DMS53 (cell line): ENCODE measurements around the gene SRPK2.
"Not testable (repeated sequence)": the region's sequence is repeated elsewhere in the genome, so short reads cannot be mapped to it uniquely, and the experiment has no call there.

ENCODE experiments used
- DNase-seq: peaks from one replicate; lab custom pipeline; 2025; lab: John Stamatoyannopoulos, UW

The SRPK2 gene

DNA sequence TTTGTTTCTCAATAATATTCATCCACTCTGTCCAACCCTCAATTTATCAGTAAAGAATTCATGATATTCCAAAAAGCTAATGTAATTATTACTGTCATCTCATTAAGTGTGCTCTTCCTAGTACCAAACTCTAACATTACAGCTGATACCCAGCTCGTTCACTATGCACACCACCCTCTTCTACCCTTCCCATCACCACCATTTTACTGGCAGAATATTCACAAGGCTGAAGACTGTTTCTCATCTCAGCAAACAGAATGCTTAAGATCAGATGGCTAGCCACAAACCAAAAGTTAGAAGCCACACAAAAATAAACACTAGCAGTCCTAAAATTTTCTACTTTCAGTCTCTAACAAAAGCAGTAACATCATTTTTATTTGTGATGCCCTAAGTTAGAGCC is 121.5 kb downstream of the SRPK2 start:
- DNase-seq: no peak

DNA sequence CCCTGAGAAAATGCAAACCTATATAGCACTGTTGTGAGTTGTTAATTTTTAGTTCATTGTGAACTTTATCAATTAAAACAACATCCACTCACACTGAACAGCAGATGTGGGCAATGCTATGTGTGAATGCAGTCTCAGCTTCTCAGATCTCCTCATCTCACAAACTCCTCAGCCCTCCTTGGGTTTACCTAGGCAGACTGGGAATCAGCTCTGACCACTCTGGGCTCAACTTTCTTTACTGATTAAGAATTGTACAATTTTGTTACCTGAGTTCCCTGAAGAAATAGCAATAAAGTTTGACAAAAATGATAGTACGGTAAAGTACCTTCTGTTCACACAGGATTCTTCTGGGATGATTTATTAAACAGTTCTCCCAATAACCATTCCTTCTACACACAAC is 124.0 kb downstream of the SRPK2 start:
- no peak for DNase-seq

DNA sequence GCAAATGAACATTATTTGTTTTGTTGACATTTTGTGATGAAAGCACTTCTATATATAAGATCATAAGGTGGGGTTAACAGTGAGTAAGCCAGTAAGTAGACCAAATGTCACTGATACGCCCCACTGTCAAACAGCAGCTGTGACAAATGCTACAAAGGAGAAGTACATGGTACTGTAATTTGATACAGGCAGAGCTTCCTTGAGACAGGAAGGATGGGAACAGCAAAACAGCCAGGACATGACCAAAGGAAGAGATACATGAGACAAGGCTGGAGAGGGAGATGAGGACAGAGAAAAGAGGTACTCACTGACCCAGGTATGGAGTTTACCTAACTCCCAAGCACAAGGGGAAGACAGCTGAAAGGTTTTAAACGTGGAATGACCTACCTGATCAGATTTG is 127.0 kb downstream of the SRPK2 start:
- peak; percentile 91 for DNase-seq

DNA sequence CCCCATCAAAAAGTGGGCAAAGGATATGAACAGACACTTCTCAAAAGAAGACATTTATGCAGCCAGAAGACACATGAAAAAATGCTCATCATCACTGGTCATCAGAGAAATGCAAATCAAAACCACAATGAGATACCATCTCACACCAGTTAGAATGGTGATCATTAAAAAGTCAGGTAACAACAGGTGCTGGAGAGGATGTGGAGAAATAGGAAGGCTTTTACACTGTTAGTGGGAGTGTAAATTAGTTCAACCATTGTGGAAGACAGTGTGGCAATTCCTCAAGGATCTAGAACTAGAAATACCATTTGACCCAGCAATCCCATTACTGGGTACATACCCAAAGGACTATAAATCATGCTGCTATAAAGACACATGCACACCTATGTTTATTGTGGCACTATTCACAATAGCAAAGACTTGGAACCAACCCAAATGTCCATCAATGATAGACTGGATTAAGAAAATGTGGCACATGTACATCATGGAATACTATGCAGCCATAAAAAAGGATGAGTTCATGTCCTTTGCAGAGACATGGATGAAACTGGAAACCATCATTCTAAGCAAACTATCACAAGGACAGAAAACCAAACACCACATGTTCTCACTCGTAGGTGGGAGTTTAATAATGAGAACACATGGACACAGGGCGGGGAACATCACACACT is 128.4 kb downstream of the SRPK2 start:
- not testable (repeated sequence) for DNase-seq

DNA sequence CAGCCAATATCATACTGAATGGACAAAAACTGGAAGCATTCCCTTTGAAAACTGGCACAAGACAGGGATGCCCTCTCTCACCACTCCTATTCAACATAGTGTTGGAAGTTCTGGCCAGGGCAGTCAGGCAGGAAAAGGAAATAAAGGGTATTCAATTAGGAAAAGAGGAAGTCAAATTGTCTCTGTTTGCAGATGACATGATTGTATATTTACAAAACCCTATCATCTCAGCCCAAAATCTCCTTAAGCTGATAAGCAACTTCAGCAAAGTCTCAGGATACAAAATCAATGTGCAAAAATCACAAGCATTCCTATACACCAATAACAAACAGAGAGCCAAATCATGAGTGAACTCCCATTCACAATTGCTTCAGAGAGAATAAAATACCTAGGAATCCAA is 129.8 kb downstream of the SRPK2 start:
- not testable (repeated sequence) for DNase-seq

DNA sequence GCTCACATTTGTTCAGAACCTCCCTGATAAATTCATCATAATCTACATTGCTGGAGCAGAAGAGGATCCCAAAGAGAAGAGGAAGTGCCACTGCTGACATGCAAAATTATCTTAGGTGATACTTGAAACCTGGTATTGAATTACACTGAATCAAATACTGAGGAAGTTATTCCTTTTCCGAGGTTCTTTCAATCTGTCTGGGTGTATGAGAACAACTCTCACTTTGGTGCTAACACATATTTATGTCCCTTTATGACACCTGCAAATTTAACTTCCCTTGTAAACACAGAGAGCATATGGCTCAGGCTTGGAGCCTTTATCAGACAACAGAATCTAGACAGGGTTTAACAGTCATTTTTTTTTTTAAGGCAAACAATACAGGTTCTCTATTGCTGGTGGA is 131.4 kb downstream of the SRPK2 start:
- peak; percentile 71 for DNase-seq

DNA sequence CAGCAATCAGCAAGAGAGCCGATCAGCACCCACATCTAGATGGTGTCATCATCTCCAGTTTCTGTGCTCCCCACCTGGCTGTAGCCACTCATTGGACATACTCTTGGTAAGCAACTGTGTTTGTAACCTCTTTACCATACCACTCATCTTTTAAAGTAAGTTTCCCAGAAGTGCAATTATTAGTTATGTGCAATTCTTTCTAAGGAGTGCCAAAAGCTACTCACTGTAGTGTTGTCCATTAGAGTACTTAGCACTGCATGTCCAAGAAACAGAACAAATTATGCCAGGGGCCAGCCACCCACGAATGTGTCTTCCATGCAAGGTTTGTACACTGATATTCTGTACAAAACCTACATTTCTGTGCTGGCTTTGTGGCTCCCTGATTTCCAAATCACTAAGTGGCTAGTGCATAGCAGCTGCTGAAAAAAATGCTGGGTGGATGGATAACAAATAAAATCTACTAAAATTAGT is 131.9 kb downstream of the SRPK2 start:
- no peak for DNase-seq

DNA sequence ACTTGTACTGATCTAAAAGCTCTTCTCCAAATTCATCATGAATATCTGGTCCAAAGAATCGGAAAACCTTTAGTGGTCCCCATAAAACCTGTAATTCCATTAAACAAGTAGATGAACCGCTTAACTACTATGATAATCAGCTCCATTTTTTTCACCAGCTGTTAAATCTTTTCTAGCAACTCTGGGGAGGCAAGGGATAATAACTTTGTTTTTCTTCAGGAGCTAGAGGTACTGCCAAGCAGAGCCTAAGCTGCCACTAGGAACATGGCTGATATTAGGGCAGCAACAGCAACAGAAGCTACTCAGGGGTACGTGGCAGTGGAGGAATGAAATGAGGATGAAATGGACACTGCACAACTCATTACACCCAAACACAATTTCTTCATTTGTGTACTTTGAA is 138.0 kb downstream of the SRPK2 start:
- no peak for DNase-seq

DNA sequence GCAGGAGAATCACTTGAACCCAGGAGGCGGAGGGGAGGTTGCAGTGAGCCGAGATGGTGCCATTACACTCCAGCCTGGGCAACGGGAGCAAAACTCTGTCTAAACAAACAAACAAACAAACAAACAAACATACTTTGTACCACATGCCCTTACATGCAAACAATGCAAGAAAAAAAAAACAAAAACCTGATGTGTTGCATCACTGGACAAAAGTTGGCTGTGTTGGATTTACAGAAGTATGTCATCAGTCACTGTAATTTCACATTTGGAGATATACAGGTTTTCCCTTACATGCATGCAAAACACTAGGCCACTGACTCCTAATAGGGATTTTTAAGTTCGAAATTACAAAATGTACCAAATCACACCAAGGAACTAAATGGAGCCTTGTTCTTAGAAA is 138.5 kb downstream of the SRPK2 start:
- no peak for DNase-seq

DNA sequence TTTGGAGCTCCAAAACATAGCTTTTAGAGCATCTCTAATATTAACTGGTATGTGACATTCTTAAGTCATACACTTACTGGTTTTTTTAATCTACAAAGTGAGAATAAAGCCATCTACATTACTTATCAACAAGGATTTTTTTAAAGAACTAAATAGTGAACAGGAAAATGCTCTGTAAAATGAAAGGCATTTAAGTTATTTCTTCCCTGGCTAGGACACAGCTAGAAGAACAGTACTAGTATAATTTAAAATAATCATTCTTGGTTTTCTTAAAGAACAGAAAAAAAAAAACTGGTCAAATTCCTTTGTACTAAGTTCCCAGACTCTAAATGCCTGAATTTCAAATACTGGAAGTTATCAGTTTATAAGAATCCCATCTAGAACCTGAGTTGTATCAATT is 139.5 kb downstream of the SRPK2 start:
- no peak for DNase-seq

DNA sequence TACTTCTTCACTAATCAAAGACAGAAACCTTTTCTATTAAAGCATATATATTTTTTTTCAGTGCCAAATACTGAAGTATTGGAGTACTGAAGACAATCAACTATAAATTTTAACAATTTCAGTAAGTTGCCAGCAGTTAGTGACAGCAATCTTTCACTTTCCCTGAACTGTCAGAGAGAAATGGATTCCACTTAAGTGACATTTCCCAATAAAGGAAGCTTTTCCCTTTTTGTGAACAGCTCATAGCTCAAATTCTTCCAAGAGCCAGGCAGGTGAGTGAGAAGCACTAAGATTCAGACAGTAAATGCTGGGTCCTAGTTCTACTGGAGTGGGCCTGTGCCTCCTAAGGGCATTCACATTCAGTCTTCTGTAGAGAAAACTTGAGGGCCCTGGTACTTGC is 142.0 kb downstream of the SRPK2 start:
- DNase-seq: no peak

DNA sequence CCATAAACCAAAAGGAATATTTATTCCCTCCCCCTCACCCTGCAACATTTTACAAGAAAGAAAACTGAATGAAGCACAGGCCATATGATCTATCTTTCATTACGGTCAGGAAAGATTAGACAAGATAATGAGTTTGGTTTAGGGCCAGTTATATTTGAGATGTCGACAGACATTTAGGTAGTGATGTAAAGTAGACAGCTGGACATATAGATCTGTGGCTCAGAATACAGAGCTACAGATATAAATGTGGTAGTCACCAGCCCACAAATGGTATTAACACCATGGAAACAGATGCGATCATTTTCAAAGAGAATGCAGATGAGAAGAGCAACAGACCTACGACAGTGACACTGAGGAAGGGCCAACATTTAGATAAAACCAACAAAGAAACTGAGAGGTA is 142.5 kb downstream of the SRPK2 start:
- DNase-seq: no peak

DNA sequence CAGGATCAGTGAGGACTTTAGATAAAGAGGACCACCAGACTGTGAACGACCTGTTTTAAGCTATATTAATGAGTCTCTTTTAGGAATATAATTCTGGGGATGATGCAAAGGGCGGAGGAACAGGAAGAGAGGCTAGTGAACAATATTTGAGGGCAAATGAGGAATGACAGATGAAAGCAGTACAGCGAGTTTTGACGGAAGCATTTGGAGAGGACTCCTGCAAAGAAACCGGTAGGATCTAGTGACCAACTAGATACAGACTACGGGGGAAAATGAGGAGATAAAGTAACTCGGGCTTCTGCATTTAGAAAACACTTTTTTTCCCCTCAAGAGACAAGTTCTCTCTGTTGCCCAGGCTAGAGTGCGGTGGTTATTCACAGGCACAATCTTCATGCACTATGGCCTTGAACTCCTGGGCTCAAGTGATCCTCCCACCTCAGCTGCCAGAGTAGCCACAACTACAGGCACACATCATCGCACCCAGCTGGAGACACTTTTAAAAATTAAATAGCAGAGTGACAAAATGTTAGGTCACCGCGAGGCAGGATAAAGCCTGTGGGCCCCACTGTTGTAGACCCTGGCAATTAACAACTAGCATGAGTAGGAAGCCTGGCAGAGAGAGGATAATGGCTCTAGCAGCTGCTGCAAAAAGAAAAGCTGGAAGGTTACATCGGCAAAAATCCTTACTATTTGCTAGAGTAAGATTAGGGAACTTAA is 143.2 kb downstream of the SRPK2 start:
- DNase-seq: no peak

DNA sequence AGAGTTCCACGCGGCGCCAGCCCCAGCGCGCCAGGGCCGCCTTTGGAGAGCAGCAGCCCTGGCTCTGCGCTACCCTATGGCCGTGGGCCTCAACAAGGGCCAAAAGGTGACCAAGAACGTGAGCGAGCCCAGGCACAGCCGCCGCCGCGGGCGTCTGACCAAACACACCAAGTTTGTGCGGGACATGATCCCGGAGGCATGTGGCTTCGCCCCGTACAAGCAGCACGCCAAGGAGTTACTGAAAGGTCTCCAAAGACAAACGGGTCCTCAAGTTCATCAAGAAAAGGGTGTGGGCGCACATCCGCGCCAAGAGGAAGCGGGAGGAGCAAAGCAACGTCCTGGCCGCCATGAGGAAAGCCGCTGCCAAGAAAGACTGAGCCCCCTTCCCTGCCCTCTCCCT is 144.1 kb downstream of the SRPK2 start:
- DNase-seq: no peak

DNA sequence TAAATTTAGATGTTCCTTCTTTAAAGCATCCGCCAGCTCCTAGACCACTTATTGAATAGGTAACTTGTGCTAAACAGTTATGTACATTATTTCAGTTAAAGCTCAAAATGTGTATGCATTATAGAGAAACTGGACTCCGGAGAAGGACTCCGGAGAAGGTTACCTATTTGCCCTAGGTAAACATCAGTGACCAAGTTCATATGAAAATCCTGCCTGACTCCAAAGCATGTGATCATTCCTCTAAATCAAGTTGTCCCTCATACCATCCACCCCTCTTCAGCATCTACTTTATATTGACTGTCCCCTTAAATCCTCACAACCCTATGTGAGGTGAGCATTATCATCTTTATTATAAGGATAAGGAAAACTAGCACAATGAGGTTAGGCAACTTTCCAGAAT is 147.5 kb downstream of the SRPK2 start:
- no peak for DNase-seq

DNA sequence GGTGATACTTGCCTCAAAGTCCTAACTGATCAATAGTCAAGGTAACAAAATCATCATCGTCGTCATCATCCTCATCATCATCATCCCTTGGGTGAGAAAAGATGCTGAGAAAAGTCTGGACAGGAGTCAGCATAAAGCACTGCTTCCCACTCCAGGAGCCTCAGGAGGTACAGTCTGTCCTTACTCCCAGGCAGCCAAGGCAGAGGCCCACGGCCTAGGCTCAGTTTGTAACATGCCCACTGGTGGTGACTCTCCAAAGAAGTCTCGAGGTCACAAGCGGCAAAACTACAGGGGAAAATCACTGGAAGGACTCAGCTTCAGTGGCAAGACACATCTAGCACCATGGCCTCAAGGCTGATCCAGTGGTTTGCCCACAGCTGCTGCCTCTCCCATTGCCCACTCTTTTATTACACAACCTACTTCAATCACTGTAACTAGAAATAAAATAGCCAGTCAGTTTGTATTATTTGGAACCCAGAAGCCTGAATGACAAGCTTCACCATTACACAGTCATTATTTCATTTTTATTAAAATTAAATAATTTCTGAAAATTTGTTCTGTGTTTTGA is 150.4 kb downstream of the SRPK2 start:
- DNase-seq: no peak

DNA sequence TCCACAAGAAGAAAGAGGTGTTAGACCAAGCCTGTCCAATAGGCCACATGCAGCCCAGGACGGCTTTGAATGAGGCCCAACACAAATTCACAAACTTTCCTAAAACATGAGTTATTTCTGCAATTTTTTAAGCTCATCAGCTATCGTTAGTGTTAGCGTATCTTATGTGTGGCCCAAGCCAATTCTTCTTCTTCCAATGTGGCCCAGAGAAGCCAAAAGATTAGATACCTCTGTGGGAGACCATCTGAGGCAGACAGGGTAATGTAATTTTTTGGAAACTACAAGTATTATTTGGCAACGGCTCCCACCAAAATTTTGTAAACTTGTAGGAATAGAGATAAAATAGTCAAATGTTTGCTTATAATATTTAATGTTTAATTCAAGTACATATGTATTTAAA is 153.8 kb downstream of the SRPK2 start:
- DNase-seq: no peak

DNA sequence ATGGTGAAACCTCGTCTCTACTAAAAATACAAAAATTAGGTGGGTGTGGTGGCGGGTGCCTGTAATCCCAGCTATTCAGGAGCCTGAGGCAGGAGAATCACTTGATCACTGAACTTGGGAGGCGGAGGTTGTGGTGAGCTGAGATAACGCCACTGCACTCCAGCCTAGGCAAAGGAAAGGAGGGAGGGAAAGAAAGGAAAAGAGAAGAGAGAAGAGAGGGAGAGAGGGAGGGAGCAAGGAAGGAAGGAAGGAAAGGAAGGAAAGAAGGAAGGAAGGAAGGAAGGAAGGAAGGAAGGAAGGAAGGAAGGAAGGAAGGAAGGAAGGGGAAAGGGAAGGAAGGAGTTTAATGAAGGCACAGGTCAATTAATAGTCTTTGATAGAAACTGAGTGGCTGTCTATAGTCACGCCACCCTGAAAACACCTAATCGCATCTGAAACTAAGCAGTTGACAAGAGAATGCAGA is 155.9 kb downstream of the SRPK2 start:
- not testable (repeated sequence) for DNase-seq

DNA sequence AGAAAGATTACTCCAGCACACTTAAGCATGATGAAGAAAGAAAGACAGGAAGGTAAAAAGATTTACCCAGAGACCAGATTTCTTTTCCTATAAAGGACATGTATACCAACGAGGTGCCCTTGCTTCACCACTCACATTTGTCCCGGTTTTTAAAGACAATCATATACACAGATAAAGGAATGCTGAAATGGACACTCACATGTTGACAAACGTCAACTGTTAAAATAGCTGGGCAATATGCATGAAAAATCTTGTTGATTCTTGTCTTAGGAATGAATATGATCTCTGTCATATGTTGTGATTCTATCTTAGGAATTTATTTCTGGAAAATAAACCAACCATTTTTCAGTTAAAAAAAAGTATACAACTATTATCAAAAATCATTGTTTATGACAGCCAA is 158.2 kb downstream of the SRPK2 start:
- DNase-seq: no peak

DNA sequence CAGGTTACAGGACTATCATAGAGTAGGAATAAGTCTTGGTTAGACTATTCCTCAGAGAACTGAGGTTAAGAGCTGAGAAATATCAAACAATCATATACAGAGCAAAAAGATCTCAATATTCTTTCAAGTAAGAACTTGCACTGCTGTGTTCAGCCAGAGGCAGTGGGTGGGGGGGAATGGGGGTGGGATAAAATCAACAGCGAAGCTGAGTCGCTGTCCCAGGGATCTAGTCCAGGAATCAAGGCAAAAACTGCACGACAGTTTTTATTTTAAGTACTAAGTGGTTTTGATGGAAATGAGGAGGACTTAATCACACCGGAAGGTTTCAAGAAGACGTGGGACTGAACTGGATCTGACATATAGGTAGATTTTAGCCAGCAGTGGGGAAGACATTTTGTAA is 159.1 kb downstream of the SRPK2 start:
- no peak for DNase-seq

DNA sequence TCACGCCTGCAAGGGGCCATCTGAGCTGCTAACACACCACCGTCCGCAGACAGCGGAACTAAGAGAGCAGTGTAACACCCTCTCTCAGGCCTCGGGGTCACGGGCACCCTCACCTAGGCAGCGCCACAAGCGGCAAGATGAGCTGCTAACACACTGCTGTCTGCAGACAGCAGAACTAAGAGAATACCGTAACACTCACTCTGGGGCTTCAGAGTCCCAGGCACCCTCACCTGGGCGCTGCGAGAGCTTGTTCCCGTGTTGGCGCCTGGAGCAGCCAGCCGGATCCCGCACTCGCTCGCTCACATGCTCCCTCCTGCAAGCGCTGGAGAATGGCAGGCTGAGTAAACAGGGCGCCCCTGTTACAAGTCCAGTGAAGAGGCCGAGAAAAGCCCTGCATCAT is 160.2 kb downstream of the SRPK2 start:
- no peak for DNase-seq

DNA sequence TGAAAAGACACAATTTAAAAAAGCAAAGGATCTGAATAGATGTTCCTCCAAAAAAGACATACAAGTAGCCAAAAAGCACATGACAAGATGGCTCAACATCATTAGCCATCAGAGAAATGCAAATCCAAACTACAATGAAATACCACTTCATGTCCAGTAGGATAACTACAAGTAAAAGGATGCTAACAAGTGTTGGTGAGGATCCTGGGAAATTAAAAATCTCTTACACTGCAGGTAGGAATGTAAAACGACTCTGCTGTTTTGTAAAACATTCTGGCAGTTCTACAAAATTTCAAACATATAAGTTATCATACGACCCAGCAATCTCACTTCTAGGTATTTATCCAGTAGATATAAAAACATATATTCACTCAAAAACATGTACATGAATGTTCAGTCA is 161.3 kb downstream of the SRPK2 start:
- no peak for DNase-seq

DNA sequence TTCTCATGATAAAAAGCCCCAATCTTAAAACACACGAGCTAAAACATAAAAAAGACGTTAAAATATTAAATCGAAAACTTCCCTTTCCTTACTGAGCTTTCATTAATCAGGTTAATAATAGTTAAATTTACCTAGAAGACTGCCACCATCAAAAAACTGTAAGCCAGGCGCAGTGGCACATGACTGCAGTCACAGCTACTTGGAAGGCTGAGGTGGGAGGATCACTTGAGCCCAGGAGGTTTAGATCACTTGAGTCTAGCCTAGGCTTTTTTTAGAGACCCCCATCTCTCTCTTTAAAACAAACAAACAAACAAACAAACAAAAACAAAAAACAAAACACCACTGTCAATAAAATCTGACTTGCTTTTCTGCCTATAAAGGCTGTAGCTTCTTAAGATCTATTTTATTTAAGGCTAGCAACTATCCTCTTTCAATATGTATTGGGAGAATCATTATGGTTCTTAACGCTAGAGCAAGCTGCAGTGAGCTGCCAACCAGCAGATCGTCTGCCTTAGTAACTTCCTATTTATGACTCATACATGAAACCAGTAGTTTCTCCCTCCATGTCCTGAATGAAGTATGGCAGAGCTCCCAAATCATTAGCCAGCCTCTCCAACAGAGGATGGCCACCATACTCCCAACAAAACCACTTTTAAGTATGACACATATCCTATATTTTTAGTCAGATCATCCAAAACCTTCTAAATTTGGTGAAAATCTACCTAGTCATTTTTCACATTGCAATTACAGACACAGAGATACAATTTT is 163.7 kb downstream of the SRPK2 start:
- peak; percentile 90 for DNase-seq
